NCI-H2029 treated with DMSO at 0.1 percent for 48 hours (cell line): ENCODE measurements around the gene PLIN3.
"Not testable (repeated sequence)": the region's sequence is repeated elsewhere in the genome, so short reads cannot be mapped to it uniquely, and the experiment has no call there.

Experiments
- DNase-seq: peaks from one replicate; lab custom pipeline; 2025; lab: John Stamatoyannopoulos, UW

Gene PLIN3

DNA sequence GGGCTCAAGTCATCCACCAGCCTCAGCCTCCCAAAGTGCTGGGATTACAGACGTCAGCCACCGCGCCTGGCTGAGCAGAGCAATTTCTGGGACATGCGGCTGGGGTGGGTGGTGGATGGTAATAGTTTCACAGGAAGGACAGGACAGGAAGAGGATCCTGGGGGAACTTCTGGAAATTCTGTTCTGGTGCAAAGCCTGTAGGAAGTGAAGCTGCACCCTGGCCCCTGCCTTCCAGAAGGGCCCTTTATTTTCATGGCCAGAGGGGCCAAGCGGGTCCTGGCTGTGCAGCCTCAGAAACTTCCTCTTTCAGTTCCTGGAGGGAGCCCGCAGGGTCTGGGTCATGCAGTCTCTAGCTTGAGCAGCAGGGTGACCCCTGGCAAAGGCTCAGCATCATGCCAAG, 60.3 kb downstream of the PLIN3 start:
- DNase-seq: no peak

DNA sequence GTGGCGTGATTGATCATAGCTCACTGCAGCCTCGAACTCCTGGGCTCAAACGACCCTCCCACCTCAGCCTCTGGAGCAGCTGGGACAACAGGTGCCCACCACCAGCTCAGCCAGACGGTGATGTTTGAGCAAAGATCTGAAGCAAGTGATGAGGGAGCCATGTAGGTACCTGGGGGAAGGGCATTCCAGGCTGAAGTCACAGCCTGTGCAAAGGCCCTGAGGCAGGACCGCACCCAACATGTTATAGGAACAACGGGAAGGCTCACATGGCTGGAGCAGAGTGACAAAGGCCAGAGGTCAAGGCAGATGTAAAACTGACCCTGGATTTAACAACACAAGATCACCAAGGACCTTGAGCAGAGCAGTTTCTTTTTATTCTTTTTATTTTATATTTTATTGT, 61.1 kb downstream of the PLIN3 start:
- no peak for DNase-seq

DNA sequence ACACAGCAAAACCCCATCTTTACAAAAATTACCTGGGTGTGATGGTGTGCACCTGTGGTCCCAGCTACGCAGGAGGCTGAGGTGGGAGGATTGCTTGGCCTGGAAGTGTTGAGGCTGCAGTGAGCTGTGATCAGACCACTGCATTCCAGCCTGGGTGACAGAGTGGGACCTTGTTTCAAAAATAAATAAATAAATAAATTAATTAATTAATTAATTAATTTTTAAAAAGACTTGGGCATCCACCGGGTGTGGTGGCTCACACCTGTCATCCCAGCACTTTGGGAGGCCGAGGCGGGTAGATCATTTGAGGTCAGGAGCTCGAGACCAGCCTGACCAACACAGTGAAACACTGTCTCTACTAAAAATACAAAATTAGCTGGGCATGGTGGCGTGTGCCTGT, 62.3 kb downstream of the PLIN3 start:
- not testable (repeated sequence) for DNase-seq

- no peak for DNase-seq
These were observed 63.5 kb downstream of the PLIN3 start for GRCh38 chr19:4803736-4804695.

DNA sequence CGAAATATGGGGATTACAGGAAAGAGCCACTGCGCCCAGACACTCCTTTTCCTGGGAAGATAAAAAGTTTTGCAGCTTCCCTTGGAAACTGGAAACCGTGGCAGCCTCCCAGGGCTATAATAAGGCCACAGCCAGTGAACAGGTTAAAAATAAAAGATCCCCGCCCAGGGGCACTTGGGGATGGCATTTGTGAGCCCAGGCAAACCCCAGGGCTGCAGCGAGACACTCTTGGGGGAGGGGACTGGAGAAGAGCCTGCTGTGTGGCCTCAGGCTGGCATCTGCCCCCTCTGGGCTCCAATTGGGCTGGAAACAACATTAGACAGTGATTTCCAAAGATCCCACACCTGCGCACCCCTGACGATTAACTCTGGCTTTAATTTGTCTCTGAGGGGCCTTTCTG, 64.8 kb downstream of the PLIN3 start:
- DNase-seq: no peak

- no peak for DNase-seq
These were observed 66.3 kb downstream of the PLIN3 start for GRCh38 chr19:4801085-4801619.

DNA sequence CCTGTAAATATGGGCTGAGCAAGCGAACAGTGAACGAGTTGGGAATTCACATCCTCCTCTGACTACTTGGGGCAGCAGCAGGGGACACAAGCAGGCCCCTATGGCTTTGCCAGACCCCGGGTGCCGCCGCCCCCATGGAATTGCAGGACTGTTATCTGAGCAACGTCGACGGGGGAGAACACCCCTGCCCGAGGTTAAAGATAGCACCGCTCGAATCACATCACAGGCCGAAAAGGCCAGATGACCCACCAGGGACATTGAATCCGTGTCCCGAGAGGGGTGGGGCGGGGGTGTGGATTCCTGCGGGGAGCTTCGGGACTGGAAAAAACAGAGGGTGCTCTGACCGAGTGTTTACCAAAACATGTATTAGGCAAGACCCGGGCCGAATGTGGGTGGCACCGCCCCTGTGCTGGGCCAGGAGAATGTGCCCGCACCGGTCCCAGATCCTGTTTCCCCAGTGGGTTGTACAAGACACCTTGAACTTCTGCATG, 66.8 kb downstream of the PLIN3 start:
- DNase-seq: no peak

DNA sequence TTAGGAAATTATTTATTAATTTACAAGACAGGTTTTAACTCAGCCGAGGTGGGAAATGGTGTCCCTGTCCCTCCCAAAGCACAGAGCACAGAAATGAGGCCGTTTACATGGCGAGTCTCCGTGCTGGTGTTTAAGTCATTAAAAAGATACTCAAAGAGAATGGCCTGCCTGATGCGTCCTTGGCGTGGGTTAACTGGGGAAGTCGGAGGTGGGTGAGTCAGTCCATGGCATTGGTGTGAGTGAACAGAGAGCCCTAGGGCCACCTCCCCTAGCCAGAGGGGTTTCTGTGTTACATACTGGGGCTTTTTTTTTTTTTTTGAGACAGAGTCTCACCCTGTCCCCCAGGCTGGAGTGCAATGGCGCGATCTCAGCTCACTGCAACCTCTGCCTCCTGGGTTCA, 72.1 kb downstream of the PLIN3 start:
- no peak for DNase-seq

GRCh38 chr19:4794971-4795370, 72.5 kb downstream of the PLIN3 start:
- DNase-seq: no peak

- not testable (repeated sequence) for DNase-seq
These were observed 74.2 kb downstream of the PLIN3 start for GRCh38 chr19:4793278-4793677.

DNA sequence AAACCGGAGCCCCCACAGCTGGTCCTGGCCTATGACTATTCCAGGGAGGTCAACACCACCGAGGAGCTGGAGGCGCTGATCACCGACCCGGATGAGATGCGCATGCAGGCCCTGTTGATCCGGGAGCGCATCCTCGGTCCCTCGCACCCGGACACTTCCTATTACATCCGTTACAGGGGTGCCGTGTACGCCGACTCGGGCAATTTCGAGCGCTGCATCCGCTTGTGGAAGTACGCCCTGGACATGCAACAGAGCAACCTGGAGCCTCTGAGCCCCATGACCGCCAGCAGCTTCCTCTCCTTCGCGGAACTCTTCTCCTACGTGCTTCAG, 74.6 kb downstream of the PLIN3 start:
- not testable (repeated sequence) for DNase-seq

- DNase-seq: not testable (repeated sequence)
These were observed 75.2 kb downstream of the PLIN3 start for GRCh38 chr19:4792019-4792865.

DNA sequence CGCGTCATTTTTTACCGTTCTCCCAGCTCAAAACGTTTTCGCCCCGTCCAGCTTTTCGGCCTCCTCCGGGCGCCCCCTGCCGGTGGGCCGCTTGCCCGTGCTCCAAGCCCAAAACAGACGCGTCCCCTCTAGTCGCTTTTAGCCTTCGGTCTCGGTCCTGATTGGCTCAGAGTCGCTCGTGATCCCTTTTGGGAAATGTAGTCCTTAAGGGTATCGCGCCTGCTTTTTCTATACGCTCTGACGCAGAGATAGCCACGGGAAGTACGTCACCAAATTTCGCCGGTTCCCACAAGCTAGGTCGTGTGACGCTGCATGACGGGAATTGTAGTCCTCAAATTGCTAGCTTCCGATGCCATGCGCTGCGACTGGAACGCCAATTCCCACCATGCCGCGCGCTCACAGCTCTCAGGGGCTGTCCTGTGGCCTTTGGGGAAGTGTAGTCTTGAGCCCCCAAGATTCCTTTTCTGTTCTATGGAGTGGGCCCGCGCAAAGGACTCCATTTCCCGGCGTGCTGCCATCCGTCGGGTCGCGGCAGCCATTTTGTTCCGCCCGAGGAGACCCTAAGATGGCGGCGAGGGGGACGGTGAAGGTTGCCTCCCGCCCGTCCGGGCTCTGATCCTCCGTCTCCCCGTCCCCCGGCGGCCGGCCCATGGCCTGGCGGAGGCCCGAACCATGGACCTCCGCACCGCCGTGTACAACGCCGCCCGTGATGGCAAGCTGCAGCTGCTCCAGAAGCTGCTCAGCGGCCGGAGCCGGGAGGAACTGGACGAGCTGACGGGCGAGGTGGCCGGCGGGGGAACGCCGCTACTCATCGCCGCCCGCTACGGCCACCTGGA, 76.1 kb downstream of the PLIN3 start, which contains the start of gene FEM1A:
Gene FEM1A (plus strand): TSS at position 552 of the 836 bp plus-strand sequence. CDS start 121 bp downstream, at position 673.
- DNase-seq: peak; percentile 98
